SK-N-SH treated with all-trans-retinoic acid at 6 μM for 48 hours (cell line): Measurements from ENCODE around the gene ADSS1.

Experiments used
- ATAC-seq: fragments of 200-7000 bp; cut with Tn5 transposase; 3 replicates; pipeline ENCODE4 v1.9.1; 2020; ENCODE audit warnings: mild to moderate bottlenecking, moderate library complexity
- ARNTL ChIP-seq: fragments of 450-650 bp; formaldehyde crosslinking; IDR thresholded peaks from 2 replicates; pipeline ENCODE4 v1.5.0; 2020; ENCODE audit warnings: low read depth, mild to moderate bottlenecking, moderate library complexity, borderline replicate concordance
- BACH2 ChIP-seq: fragments of 250-450 bp; sonication (Bioruptor Pico); IDR thresholded peaks from 2 replicates; pipeline ENCODE4 v1.9.0; 2021; ENCODE audit warnings: mild to moderate bottlenecking, borderline replicate concordance
- CREB5 ChIP-seq: fragments of 250-450 bp; sonication (Bioruptor Pico); IDR thresholded peaks from 2 replicates; pipeline ENCODE4 v1.5.1; 2020; ENCODE audit warnings: low read depth, mild to moderate bottlenecking, moderate library complexity
- CSDC2 ChIP-seq: fragments of 250-450 bp; sonication (Bioruptor Pico); IDR thresholded peaks from 2 replicates; pipeline ENCODE4 v1.5.0; 2020; ENCODE audit warnings: mild to moderate bottlenecking, moderate library complexity
- CSRNP3 ChIP-seq: fragments of 250-450 bp; sonication (Bioruptor Pico); IDR thresholded peaks from 2 replicates; pipeline ENCODE4 v1.5.1; 2021; ENCODE audit warnings: mild to moderate bottlenecking, moderate library complexity
- ESRRG ChIP-seq: fragments of 250-450 bp; sonication (Bioruptor Pico); IDR thresholded peaks from 2 replicates; pipeline ENCODE4 v1.6.1; 2021; ENCODE audit warnings: mild to moderate bottlenecking
- GLIS3 ChIP-seq: fragments of 250-450 bp; sonication (Bioruptor Pico); IDR thresholded peaks from 2 replicates; pipeline ENCODE4 v1.5.0; 2020; ENCODE audit warnings: mild to moderate bottlenecking, moderate library complexity
- ISL1 ChIP-seq: fragments of 250-450 bp; sonication (Bioruptor Pico); IDR thresholded peaks from 2 replicates; pipeline ENCODE4 v2.1.2; 2022; ENCODE audit warnings: mild to moderate bottlenecking, moderate library complexity
- POU6F1 ChIP-seq: fragments of 250-450 bp; sonication (Bioruptor Pico); IDR thresholded peaks from 2 replicates; pipeline ENCODE4 v1.8.0; 2021; ENCODE audit warnings: low read depth, mild to moderate bottlenecking, moderate library complexity, borderline replicate concordance
- PPARA ChIP-seq: fragments of 250-450 bp; sonication (Bioruptor Pico); IDR thresholded peaks from 2 replicates; pipeline ENCODE4 v1.5.0; 2020; ENCODE audit warnings: mild to moderate bottlenecking, borderline replicate concordance
- RARB ChIP-seq: fragments of 250-450 bp; sonication (Bioruptor Pico); IDR thresholded peaks from 2 replicates; pipeline ENCODE4 v1.8.0; 2021; ENCODE audit warnings: mild to moderate bottlenecking, moderate library complexity
- TCF4 ChIP-seq: fragments of 250-450 bp; sonication (Bioruptor Pico); IDR thresholded peaks from 2 replicates; pipeline ENCODE4 v1.8.0; 2021; ENCODE audit warnings: mild to moderate bottlenecking, moderate library complexity, borderline replicate concordance
- TSHZ2 ChIP-seq: fragments of 250-450 bp; sonication (Bioruptor Pico); IDR thresholded peaks from 2 replicates; pipeline ENCODE4 v1.5.0; 2020; ENCODE audit warnings: mild to moderate bottlenecking, moderate library complexity
- ZC3H10 ChIP-seq: fragments of 250-450 bp; sonication (Bioruptor Pico); IDR thresholded peaks from 2 replicates; pipeline ENCODE4 v1.5.1; 2021; ENCODE audit warnings: mild to moderate bottlenecking, moderate library complexity
- ZFP3 ChIP-seq: fragments of 250-450 bp; sonication (Bioruptor Pico); IDR thresholded peaks from 2 replicates; pipeline ENCODE4 v1.5.0; 2020; ENCODE audit warnings: mild to moderate bottlenecking, moderate library complexity
- ZFP30 ChIP-seq: fragments of 450-650 bp; formaldehyde crosslinking; IDR thresholded peaks from 2 replicates; pipeline ENCODE4 v1.5.0; 2022; ENCODE audit warnings: mild to moderate bottlenecking, moderate library complexity
- ZNF565 ChIP-seq: fragments of 450-650 bp; formaldehyde crosslinking; conservative IDR thresholded peaks from 2 replicates; pipeline ENCODE4 v1.5.0; 2020; ENCODE audit warnings: low read depth, mild to moderate bottlenecking, moderate library complexity
- ZNF70 ChIP-seq: fragments of 450-650 bp; formaldehyde crosslinking; IDR thresholded peaks from 2 replicates; pipeline ENCODE4 v1.5.0; 2020; ENCODE audit warnings: mild to moderate bottlenecking, moderate library complexity
- ZNF8 ChIP-seq: fragments of 450-650 bp; formaldehyde crosslinking; IDR thresholded peaks from 2 replicates; pipeline ENCODE4 v1.5.0; 2020; ENCODE audit warnings: mild to moderate bottlenecking, moderate library complexity

ADSS1 gene

GRCh38 chr14:104696671-104697316, 27.2 kb upstream of the ADSS1 start:
- TF ChIP-seq GLIS3 (no peak), PPARA (CRISPR knock-in tag) (no peak), ESRRG (CRISPR knock-in tag) (no peak), ZC3H10 (CRISPR knock-in tag) (no peak), BACH2 (CRISPR knock-in tag) (no peak), POU6F1 (CRISPR knock-in tag) (no peak), TCF4 (CRISPR knock-in tag) (no peak), ISL1 (CRISPR knock-in tag) (no peak)
- no peak for ATAC-seq

- ATAC-seq = no peak
- TF ChIP-seq RARB (CRISPR knock-in tag) (no peak), ISL1 (CRISPR knock-in tag) (no peak), ZFP30 (CRISPR knock-in tag) (no peak), TCF4 (CRISPR knock-in tag) (no peak), PPARA (CRISPR knock-in tag) (no peak), ZFP3 (CRISPR knock-in tag) (no peak), GLIS3 (no peak), CREB5 (CRISPR knock-in tag) (no peak), ZNF565 (CRISPR knock-in tag) (no peak), ZNF8 (CRISPR knock-in tag) (no peak), CSDC2 (CRISPR knock-in tag) (no peak), BACH2 (CRISPR knock-in tag) (no peak), POU6F1 (CRISPR knock-in tag) (no peak), ESRRG (CRISPR knock-in tag) (no peak)
These were observed 26.7 kb upstream of the ADSS1 start for GRCh38 chr14:104697317-104697703.

GRCh38 chr14:104697892-104698583, 26.0 kb upstream of the ADSS1 start:
- no peak for TF ChIP-seq CSRNP3 (CRISPR knock-in tag)
- TF ChIP-seq ZNF8 (CRISPR knock-in tag) = no peak
- no peak for TF ChIP-seq TCF4 (CRISPR knock-in tag)
- TF ChIP-seq ISL1 (CRISPR knock-in tag) = no peak
- no peak for TF ChIP-seq ZNF70 (CRISPR knock-in tag)
- TF ChIP-seq ESRRG (CRISPR knock-in tag) = no peak
- TF ChIP-seq ARNTL (CRISPR knock-in tag) = no peak
- TF ChIP-seq TSHZ2 (CRISPR knock-in tag) = no peak
- no peak for TF ChIP-seq CREB5 (CRISPR knock-in tag)
- no peak for TF ChIP-seq ZFP30 (CRISPR knock-in tag)
- no peak for TF ChIP-seq POU6F1 (CRISPR knock-in tag)
- no peak for TF ChIP-seq CSDC2 (CRISPR knock-in tag)
- no peak for TF ChIP-seq PPARA (CRISPR knock-in tag)
- no peak for ATAC-seq
